Trophoblast cell (in vitro differentiated cells and primary cell): Measurements from ENCODE around the gene SH2D1A.

ENCODE experiments used
- DNase-seq, 2 donors: peaks; one replicate each; pipeline ENCODE4 v3.0.0-alpha.2; 2016
- H2AFZ ChIP-seq: 2 replicates; pipeline ENCODE4 v1.6.1; 2013; ENCODE audit warnings: low read length, moderate library complexity, mild to moderate bottlenecking; ENCODE audit not compliant: insufficient read depth, poor library complexity
- H2AK5ac ChIP-seq: 2 replicates; pipeline ENCODE4 v1.6.1; 2013; ENCODE audit warnings: mild to moderate bottlenecking, low read length
- H2BK120ac ChIP-seq: 2 replicates; pipeline ENCODE4 v1.6.1; 2013; ENCODE audit warnings: low read length, mild to moderate bottlenecking, moderate library complexity; ENCODE audit not compliant: insufficient read depth, poor library complexity
- H2BK12ac ChIP-seq: 2 replicates; pipeline ENCODE4 v1.6.1; 2013; ENCODE audit warnings: mild to moderate bottlenecking, low read length, moderate library complexity
- H2BK5ac ChIP-seq: 2 replicates; pipeline ENCODE4 v1.6.1; 2013; ENCODE audit warnings: low read length, low read depth, moderate library complexity, mild to moderate bottlenecking; ENCODE audit not compliant: poor library complexity
- H3K14ac ChIP-seq: 2 replicates; pipeline ENCODE4 v1.6.1; 2013; ENCODE audit warnings: mild to moderate bottlenecking, low read length
- H3K18ac ChIP-seq: 2 replicates; pipeline ENCODE4 v1.6.1; 2013; ENCODE audit warnings: mild to moderate bottlenecking, low read length
- H3K23ac ChIP-seq: 2 replicates; pipeline ENCODE4 v1.6.1; 2013; ENCODE audit warnings: low read length
- H3K27ac ChIP-seq: 2 replicates; pipeline ENCODE4 v1.5.1; 2013; ENCODE audit warnings: low read depth, mild to moderate bottlenecking, inconsistent platforms, low read length, moderate library complexity
- H3K27me3 ChIP-seq: 2 replicates; pipeline ENCODE4 v1.6.1; 2013; ENCODE audit warnings: inconsistent platforms, mild to moderate bottlenecking, low read length, moderate library complexity; ENCODE audit not compliant: insufficient read depth
- H3K36me3 ChIP-seq, 2 experiments: 1 replicate in 1 of 2; 2 replicates in 1 of 2; pipeline ENCODE4 v1.6.1; 2013; ENCODE audit warnings: low read length in 2 of 2, mild to moderate bottlenecking in 2 of 2, moderate library complexity in 1 of 2; ENCODE audit not compliant: insufficient read depth in 2 of 2, control insufficient read depth in 1 of 2
- H3K4ac ChIP-seq: 2 replicates; pipeline ENCODE4 v1.6.1; 2013; ENCODE audit warnings: low read depth, mild to moderate bottlenecking, low read length, moderate library complexity
- H3K4me1 ChIP-seq, 2 experiments: 1 replicate in 1 of 2; 2 replicates in 1 of 2; pipeline ENCODE4 v1.6.1; 2013; ENCODE audit warnings: low read length in 2 of 2, mild to moderate bottlenecking in 2 of 2, moderate library complexity in 1 of 2; ENCODE audit not compliant: insufficient read depth in 2 of 2, control insufficient read depth in 1 of 2
- H3K4me2 ChIP-seq: 2 replicates; pipeline ENCODE4 v1.6.1; 2013; ENCODE audit warnings: inconsistent platforms, mild to moderate bottlenecking, low read length, moderate library complexity
- H3K4me3 ChIP-seq: 2 replicates; pipeline ENCODE4 v1.5.1; 2013; ENCODE audit warnings: mild to moderate bottlenecking, low read depth, low read length, inconsistent platforms
- H3K79me1 ChIP-seq: one replicate; pipeline ENCODE4 v1.6.1; 2013; ENCODE audit warnings: low read length
- H3K79me2 ChIP-seq: 2 replicates; pipeline ENCODE4 v1.6.1; 2013; ENCODE audit warnings: low read length, mild to moderate bottlenecking; ENCODE audit not compliant: control insufficient read depth, insufficient read depth, poor library complexity
- H3K9ac ChIP-seq: 2 replicates; pipeline ENCODE4 v1.6.1; 2013; ENCODE audit warnings: mild to moderate bottlenecking, low read length
- H3K9me3 ChIP-seq: 2 replicates; pipeline ENCODE4 v1.6.1; 2013; ENCODE audit warnings: low read depth, mild to moderate bottlenecking, control low read depth, inconsistent platforms, low read length; ENCODE audit not compliant: insufficient read depth
- H4K12ac ChIP-seq: 2 replicates; pipeline ENCODE4 v1.6.1; 2013; ENCODE audit warnings: low read depth, mild to moderate bottlenecking, low read length, moderate library complexity
- H4K8ac ChIP-seq: 2 replicates; pipeline ENCODE4 v1.6.1; 2013; ENCODE audit warnings: low read depth, mild to moderate bottlenecking, low read length, moderate library complexity
- H4K91ac ChIP-seq: one replicate; pipeline ENCODE4 v1.6.1; 2013; ENCODE audit warnings: low read depth, mild to moderate bottlenecking, low read length, moderate library complexity
- WGBS: extraction: QIAGEN DNeasy Blood & Tissue Kit; methylation state at CpG from one replicate; pipeline ENCODE4 v1.1.7; 2013; ENCODE audit warnings: missing lambda C conversion rate; ENCODE audit not compliant: insufficient read length, insufficient coverage; ENCODE audit errors: extremely low coverage; 5-methylcytosine and 5-hydroxymethylcytosine counted together

The SH2D1A gene

GRCh38 chrX:124393659-124394058, 47.3 kb downstream of the SH2D1A start:
- no peak overlapping the region for H3K9ac ChIP-seq
- no peaks in the 10 kb centered on the region for H3K9me3 ChIP-seq
- no CpG with 5 or more reads among the region's 3 CpGs for WGBS
- H3K23ac ChIP-seq, result no peak overlapping the region
- no peak overlapping the region for H3K4me2 ChIP-seq
- no peaks in the 10 kb centered on the region for H3K4me1 ChIP-seq
- H3K36me3 ChIP-seq, result no peaks in the 10 kb centered on the region
- no peaks in the 10 kb centered on the region for H3K79me2 ChIP-seq
- no peak overlapping the region for H2BK12ac ChIP-seq
- no peak overlapping the region for H4K91ac ChIP-seq
- H3K79me1 ChIP-seq, result no peaks in the 10 kb centered on the region
- H2BK120ac ChIP-seq, result no peak overlapping the region
- no peaks in the 10 kb centered on the region for H3K27me3 ChIP-seq
- no peak overlapping the region for H3K18ac ChIP-seq
- no peak overlapping the region for H3K27ac ChIP-seq
- no peak overlapping the region for H4K8ac ChIP-seq
- H4K12ac ChIP-seq, result no peak overlapping the region
- no peak overlapping the region for H2BK5ac ChIP-seq
- H3K4me3 ChIP-seq, result no peak overlapping the region
- H3K14ac ChIP-seq, result no peak overlapping the region
- H2AFZ ChIP-seq, result no peak overlapping the region
- no peak for DNase-seq
- no peak overlapping the region for H3K4ac ChIP-seq
- H2AK5ac ChIP-seq, result no peak overlapping the region

- H4K12ac ChIP-seq, result no peak overlapping the region
- H3K9ac ChIP-seq, result no peak overlapping the region
- no peaks in the 10 kb centered on the region for H3K9me3 ChIP-seq
- H3K4me3 ChIP-seq, result no peak overlapping the region
- no peak for DNase-seq
- H3K4ac ChIP-seq, result no peak overlapping the region
- H2AK5ac ChIP-seq, result no peak overlapping the region
- H3K79me2 ChIP-seq, result no peaks in the 10 kb centered on the region
- H2BK120ac ChIP-seq, result no peak overlapping the region
- no peak overlapping the region for H3K27ac ChIP-seq
- H2BK12ac ChIP-seq, result no peak overlapping the region
- no peak overlapping the region for H4K91ac ChIP-seq
- no peak overlapping the region for H4K8ac ChIP-seq
- H3K36me3 ChIP-seq, result no peaks in the 10 kb centered on the region
- no peak overlapping the region for H2AFZ ChIP-seq
- H2BK5ac ChIP-seq, result no peak overlapping the region
- H3K14ac ChIP-seq, result no peak overlapping the region
- H3K23ac ChIP-seq, result no peak overlapping the region
- no peaks in the 10 kb centered on the region for H3K4me1 ChIP-seq
- no peak overlapping the region for H3K4me2 ChIP-seq
- H3K27me3 ChIP-seq, result no peaks in the 10 kb centered on the region
- H3K79me1 ChIP-seq, result no peaks in the 10 kb centered on the region
- no peak overlapping the region for H3K18ac ChIP-seq
- WGBS, result no CpG with 5 or more reads among the region's 3 CpGs
Observed at GRCh38 chrX:124395145-124395880, 49.0 kb downstream of the SH2D1A start.

- WGBS, result no CpG with 5 or more reads among the region's 2 CpGs
- Histone ChIP-seq H3K9ac (no peak overlapping the region), H3K4me2 (no peak overlapping the region), H3K27ac (no peak overlapping the region), H3K4me1 (no peaks in the 10 kb centered on the region), H3K4me3 (no peak overlapping the region), H2AFZ (no peak overlapping the region), H4K12ac (no peak overlapping the region), H3K27me3 (no peaks in the 10 kb centered on the region), H2AK5ac (no peak overlapping the region), H4K91ac (no peak overlapping the region), H3K4ac (no peak overlapping the region), H2BK5ac (no peak overlapping the region), H3K9me3 (no peaks in the 10 kb centered on the region), H4K8ac (no peak overlapping the region), H2BK120ac (no peak overlapping the region), H3K18ac (no peak overlapping the region), H3K23ac (no peak overlapping the region), H3K36me3 (no peaks in the 10 kb centered on the region), H3K14ac (no peak overlapping the region), H3K79me2 (no peaks in the 10 kb centered on the region), H3K79me1 (no peaks in the 10 kb centered on the region), H2BK12ac (no peak overlapping the region)
- no peak for DNase-seq
Observed at GRCh38 chrX:124401696-124402095, 55.3 kb downstream of the SH2D1A start.

GRCh38 chrX:124405868-124406267, 59.5 kb downstream of the SH2D1A start:
- no peak overlapping the region for H4K8ac ChIP-seq

More at GRCh38 chrX:124405868-124406267, 59.5 kb downstream of the SH2D1A start:
- Histone ChIP-seq H2AFZ (no peak overlapping the region), H3K79me2 (no peaks in the 10 kb centered on the region), H3K27me3 (no peaks in the 10 kb centered on the region), H3K4me3 (no peak overlapping the region), H3K4me1 (no peaks in the 10 kb centered on the region), H3K79me1 (no peaks in the 10 kb centered on the region), H4K12ac (no peak overlapping the region), H2BK5ac (no peak overlapping the region), H3K4ac (no peak overlapping the region), H3K23ac (no peak overlapping the region), H3K14ac (no peak overlapping the region), H2AK5ac (no peak overlapping the region), H4K91ac (no peak overlapping the region), H2BK12ac (no peak overlapping the region), H3K27ac (no peak overlapping the region), H3K4me2 (no peak overlapping the region), H3K18ac (no peak overlapping the region), H3K36me3 (no peaks in the 10 kb centered on the region), H2BK120ac (no peak overlapping the region), H3K9me3 (no peaks in the 10 kb centered on the region), H3K9ac (no peak overlapping the region)
- WGBS, result no CpG with 5 or more reads among the region's 1 CpG
- DNase-seq, result no peak
